ENCODE measurements around the gene CALML3. TPM values are rescaled to one million over a fixed set of nuclear protein-coding genes. Genes with fewer than 3 reads are reported as not detected.

Gene CALML3
- total RNA-seq, 1 experiment from 2014 or later, result not detected

DNA sequence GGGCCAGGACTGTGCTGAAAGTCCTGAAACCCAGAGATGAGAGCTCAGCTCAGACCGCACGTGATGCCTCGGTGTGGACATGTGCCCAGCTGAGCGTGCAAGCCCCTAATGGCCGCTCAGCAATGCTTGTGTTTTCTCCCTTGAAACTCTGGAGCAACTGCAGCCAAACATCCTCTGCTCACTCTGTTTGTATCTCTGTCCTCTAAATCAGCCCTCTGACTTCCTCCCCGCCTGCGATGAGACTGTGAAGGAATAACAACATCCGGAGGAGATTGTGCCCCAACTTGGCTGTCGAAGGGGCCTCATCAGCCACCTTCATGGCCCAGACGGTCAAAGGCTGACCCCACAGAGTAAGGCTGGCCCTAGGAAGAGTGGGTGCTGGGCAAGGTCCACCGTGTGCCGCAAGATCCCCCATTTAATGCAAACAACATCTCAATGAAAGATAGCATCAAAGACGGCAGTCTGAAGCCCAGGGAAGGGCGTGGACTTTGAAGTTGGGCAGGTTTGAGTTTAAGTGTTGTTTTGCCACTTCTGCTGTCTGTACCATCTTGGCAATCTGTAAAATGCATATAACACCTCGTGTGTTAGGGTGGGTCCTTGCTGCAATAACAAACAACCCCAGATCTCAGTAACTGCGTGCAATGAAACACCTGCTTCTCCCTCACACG, 39.9 kb downstream of the CALML3 start:
- no peak overlapping the region for H3T11ph ChIP-seq (ENCODE audit: low read length)
- no peaks in the 10 kb centered on the region; the same call in 1 of the 2 replicates for H3K4me1 ChIP-seq (ENCODE audit: insufficient read depth, low read length)
- no CpG with 5 or more reads among the region's 17 CpGs for WGBS (ENCODE audit: extremely low coverage, insufficient read length, low lambda C conversion rate)
- no peaks in the 10 kb centered on the region for H3K27me3 ChIP-seq (ENCODE audit: insufficient read depth, low read length)
- H3K4ac ChIP-seq (ENCODE audit: low read depth, low read length), result no peak overlapping the region
- Mint-ChIP-seq H3K4me3 (no peak overlapping the region), H3K27me3 (ENCODE audit: low read depth) (peaks cover 1% of the 10 kb centered on the region; the same call in 1 of the 2 replicates), H3K27ac (peak overlapping the region in 2 of 3 experiments; percentile 46 to 74; a peak in 4 of 7 replicates), H3K4me1 (peaks cover 8 to 15% of the 10 kb centered on the region in 2 experiments), H3K9me3 (no peaks in the 10 kb centered on the region), H3K36me3 (ENCODE audit: insufficient read depth in 1 of 3, low read depth in 3 of 3) (no peaks in the 10 kb centered on the region; a peak in 1 of 7 replicates)
- no peak overlapping the region for H2BK120ac ChIP-seq (ENCODE audit: low read depth, low read length, poor library complexity, severe bottlenecking)
- no peaks in the 10 kb centered on the region for H3K79me2 ChIP-seq (ENCODE audit: insufficient read depth, low read length)
- no peak overlapping the region for H2BK15ac ChIP-seq (ENCODE audit: low read depth, low read length)
- no peaks in the 10 kb centered on the region for H3K23me2 ChIP-seq (ENCODE audit: insufficient read length, low read depth, low read length, poor library complexity, severe bottlenecking)
- TF ChIP-seq, protein P1, sequence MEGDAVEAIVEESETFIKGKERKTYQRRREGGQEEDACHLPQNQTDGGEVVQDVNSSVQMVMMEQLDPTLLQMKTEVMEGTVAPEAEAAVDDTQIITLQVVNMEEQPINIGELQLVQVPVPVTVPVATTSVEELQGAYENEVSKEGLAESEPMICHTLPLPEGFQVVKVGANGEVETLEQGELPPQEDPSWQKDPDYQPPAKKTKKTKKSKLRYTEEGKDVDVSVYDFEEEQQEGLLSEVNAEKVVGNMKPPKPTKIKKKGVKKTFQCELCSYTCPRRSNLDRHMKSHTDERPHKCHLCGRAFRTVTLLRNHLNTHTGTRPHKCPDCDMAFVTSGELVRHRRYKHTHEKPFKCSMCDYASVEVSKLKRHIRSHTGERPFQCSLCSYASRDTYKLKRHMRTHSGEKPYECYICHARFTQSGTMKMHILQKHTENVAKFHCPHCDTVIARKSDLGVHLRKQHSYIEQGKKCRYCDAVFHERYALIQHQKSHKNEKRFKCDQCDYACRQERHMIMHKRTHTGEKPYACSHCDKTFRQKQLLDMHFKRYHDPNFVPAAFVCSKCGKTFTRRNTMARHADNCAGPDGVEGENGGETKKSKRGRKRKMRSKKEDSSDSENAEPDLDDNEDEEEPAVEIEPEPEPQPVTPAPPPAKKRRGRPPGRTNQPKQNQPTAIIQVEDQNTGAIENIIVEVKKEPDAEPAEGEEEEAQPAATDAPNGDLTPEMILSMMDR (conservative IDR thresholded peaks at IDR 0.05), result no peak
- H3K79me1 ChIP-seq (ENCODE audit: insufficient read depth, low read depth, low read length, poor library complexity, severe bottlenecking), result no peaks in the 10 kb centered on the region
- H2AFZ ChIP-seq (ENCODE audit: low read length), result no peak overlapping the region
- H2BK5ac ChIP-seq (ENCODE audit: insufficient read length, low read length), result no peak overlapping the region
- H4K8ac ChIP-seq (replicated peaks; ENCODE audit: insufficient read length, low read depth, low read length), result no peak overlapping the region
- no peak overlapping the region for H4K91ac ChIP-seq (ENCODE audit: insufficient read length, low read depth, low read length)
- DNase-seq, result no peak
- H3K14ac ChIP-seq (ENCODE audit: insufficient read depth, low read length), result no peak overlapping the region
- no peak overlapping the region for H3K56ac ChIP-seq (ENCODE audit: insufficient read length, low read depth, low read length)
- H3K9ac ChIP-seq (ENCODE audit: extremely low read depth, insufficient read length, low read length), result no peak overlapping the region
- H3K4me2 ChIP-seq (ENCODE audit: insufficient read depth, insufficient read length, low read length), result no peak overlapping the region
- no peak overlapping the region for H2AK5ac ChIP-seq (ENCODE audit: insufficient read length, low read length)
- H3K23ac ChIP-seq (ENCODE audit: insufficient read length, low read depth, low read length), result no peak overlapping the region
- H3K18ac ChIP-seq (ENCODE audit: insufficient read length, low read depth, low read length), result no peak overlapping the region
- no peak overlapping the region for H2BK20ac ChIP-seq (ENCODE audit: low read depth, low read length, poor library complexity, severe bottlenecking)
- no peak overlapping the region for H3K27ac ChIP-seq (ENCODE audit: insufficient read length, low read depth, low read length)
- no peak overlapping the region for H4K5ac ChIP-seq (ENCODE audit: insufficient read length, low read depth, low read length)
- H3K9me3 ChIP-seq (ENCODE audit: control insufficient read depth, low read depth, low read length), result no peaks in the 10 kb centered on the region
- no peak overlapping the region for H2BK12ac ChIP-seq (ENCODE audit: insufficient read length, low read depth, low read length)
- no peaks in the 10 kb centered on the region for H4K20me1 ChIP-seq (ENCODE audit: control insufficient read depth, insufficient read depth, insufficient read length)

All from H9 (cell line).